ENCODE measurements around the gene TNP2.

Gene TNP2

GRCh38 chr16:11258553-11259492 lies 10.3 kb downstream of the TNP2 start:
- no peak overlapping the region; the same call in 1 of the 2 replicates for H3K4me2 ChIP-seq (ENCODE audit: low read length)
- H3K27ac ChIP-seq (ENCODE audit: low read depth, low read length, poor library complexity, severe bottlenecking) = no peak overlapping the region

GRCh38 chr16:11257131-11257938 lies 11.8 kb downstream of the TNP2 start:
- Histone ChIP-seq H3K9me3 (ENCODE audit: low read length) (no peaks in the 10 kb centered on the region), H3K79me2 (ENCODE audit: insufficient read depth, low read length) (no peaks in the 10 kb centered on the region), H4K20me1 (ENCODE audit: insufficient read depth, low read length) (no peaks in the 10 kb centered on the region), H3K4me1 (ENCODE audit: insufficient read depth, low read length, severe bottlenecking) (peaks cover 52% of the 10 kb centered on the region), H2AFZ (ENCODE audit: low read length) (no peak overlapping the region), H3K9me2 (ENCODE audit: low read depth, low read length) (no peaks in the 10 kb centered on the region), H3F3A (ENCODE audit: insufficient read depth, low read length) (no peaks in the 10 kb centered on the region), H3K4me2 (ENCODE audit: low read length) (peak overlapping the region; percentile 79), H3K27ac (ENCODE audit: low read depth, low read length, poor library complexity, severe bottlenecking) (no peak overlapping the region), H3K27me3 (ENCODE audit: insufficient read depth, low read length) (no peaks in the 10 kb centered on the region), H3K9ac (ENCODE audit: low read length) (peak overlapping the region; percentile 73), H3K36me3 (ENCODE audit: insufficient read depth, low read length) (peaks cover 23% of the 10 kb centered on the region), H3K4me3 (ENCODE audit: low read depth, low read length, poor library complexity, severe bottlenecking) (peak overlapping the region; percentile 87)
- TF ChIP-seq CTCF (IDR thresholded peaks at IDR 0.05; ENCODE audit: low read length) (peak; percentile 72), EZH2 (IDR thresholded peaks at IDR 0.05; ENCODE audit: borderline replicate concordance, low read length) (no peak)

More at GRCh38 chr16:11258553-11259492, 10.3 kb downstream of the TNP2 start:
- H3K4me1 ChIP-seq (ENCODE audit: insufficient read depth, low read length, severe bottlenecking) = peaks cover 40% of the 10 kb centered on the region
- no peak overlapping the region for H3K4me3 ChIP-seq (ENCODE audit: low read depth, low read length, poor library complexity, severe bottlenecking)
- no peaks in the 10 kb centered on the region for H3K9me3 ChIP-seq (ENCODE audit: low read length)
- no peak overlapping the region for H3K9ac ChIP-seq (ENCODE audit: low read length)
- TF ChIP-seq CTCF (IDR thresholded peaks at IDR 0.05; ENCODE audit: low read length) (no peak), EZH2 (IDR thresholded peaks at IDR 0.05; ENCODE audit: borderline replicate concordance, low read length) (no peak)
- no peaks in the 10 kb centered on the region for H3F3A ChIP-seq (ENCODE audit: insufficient read depth, low read length)
- H4K20me1 ChIP-seq (ENCODE audit: insufficient read depth, low read length) = no peaks in the 10 kb centered on the region
- H3K9me2 ChIP-seq (ENCODE audit: low read depth, low read length) = no peaks in the 10 kb centered on the region
- peaks cover 8% of the 10 kb centered on the region for H3K36me3 ChIP-seq (ENCODE audit: insufficient read depth, low read length)
- H3K79me2 ChIP-seq (ENCODE audit: insufficient read depth, low read length) = no peaks in the 10 kb centered on the region
- H3K27me3 ChIP-seq (ENCODE audit: insufficient read depth, low read length) = no peaks in the 10 kb centered on the region
- no peak overlapping the region for H2AFZ ChIP-seq (ENCODE audit: low read length)

- Histone ChIP-seq H4K20me1 (ENCODE audit: insufficient read depth, low read length) (no peaks in the 10 kb centered on the region), H3K79me2 (ENCODE audit: insufficient read depth, low read length) (no peaks in the 10 kb centered on the region), H3F3A (ENCODE audit: insufficient read depth, low read length) (no peaks in the 10 kb centered on the region), H3K27me3 (ENCODE audit: insufficient read depth, low read length) (no peaks in the 10 kb centered on the region), H3K27ac (ENCODE audit: low read depth, low read length, poor library complexity, severe bottlenecking) (no peak overlapping the region), H3K9me2 (ENCODE audit: low read depth, low read length) (no peaks in the 10 kb centered on the region), H3K4me3 (ENCODE audit: low read depth, low read length, poor library complexity, severe bottlenecking) (peak overlapping the region; percentile 87), H3K36me3 (ENCODE audit: insufficient read depth, low read length) (peaks cover 29% of the 10 kb centered on the region), H3K4me1 (ENCODE audit: insufficient read depth, low read length, severe bottlenecking) (peaks cover 58% of the 10 kb centered on the region), H3K9me3 (ENCODE audit: low read length) (no peaks in the 10 kb centered on the region), H2AFZ (ENCODE audit: low read length) (no peak overlapping the region), H3K4me2 (ENCODE audit: low read length) (peak overlapping the region; percentile 79), H3K9ac (ENCODE audit: low read length) (peak overlapping the region; percentile 73)
- TF ChIP-seq CTCF (IDR thresholded peaks at IDR 0.05; ENCODE audit: low read length) (no peak), EZH2 (IDR thresholded peaks at IDR 0.05; ENCODE audit: borderline replicate concordance, low read length) (no peak)
Observed at GRCh38 chr16:11256661-11257130, 12.4 kb downstream of the TNP2 start.
